WTC11 (cell line): ENCODE data around the gene INCA1. TPM values are rescaled to one million over a fixed set of nuclear protein-coding genes. Genes with fewer than 3 reads are reported as not detected.

Source experiments
- ATAC-seq: fragments of 200-7000 bp; cut with Tn5 transposase; 2 replicates; pipeline ENCODE4 v1.10.0; 2021; ENCODE audit warnings: mild to moderate bottlenecking, moderate library complexity
- CTCF ChIA-PET: fragments of 300-600 bp; sonication (Branson Sonifier 250); formaldehyde crosslinking; loops from one replicate; lab custom pipeline; 2021; ENCODE audit warnings: antibody characterized with exemption; lab: Charles Lee
- POLR2A ChIA-PET: fragments of 350-600 bp; sonication (Branson Sonifier 250); formaldehyde crosslinking; loops from one replicate; lab custom pipeline; 2021; ENCODE audit warnings: antibody characterized with exemption; lab: Charles Lee
- DNase-seq: peaks from one replicate; pipeline ENCODE4 v3.0.0; 2021; ENCODE audit warnings: low spot score
- H3K27ac Mint-ChIP-seq: 2 replicates; pipeline ENCODE4 v1.8.0; 2021; ENCODE audit warnings: mixed read lengths
- H3K27me3 Mint-ChIP-seq: 2 replicates; pipeline ENCODE4 v1.8.0; 2021; ENCODE audit warnings: low read depth, mild to moderate bottlenecking, moderate library complexity, mixed read lengths
- H3K36me3 Mint-ChIP-seq: 2 replicates; pipeline ENCODE4 v1.8.0; 2021; ENCODE audit warnings: mixed read lengths
- H3K4me1 Mint-ChIP-seq: 2 replicates; pipeline ENCODE4 v1.8.0; 2022; ENCODE audit warnings: mixed read lengths
- H3K4me3 Mint-ChIP-seq: 2 replicates; pipeline ENCODE4 v1.8.0; 2021; ENCODE audit warnings: mild to moderate bottlenecking, moderate library complexity, mixed read lengths
- H3K9me3 Mint-ChIP-seq: 2 replicates; pipeline ENCODE4 v1.8.0; 2021; ENCODE audit warnings: mixed read lengths
- FOXP1 ChIP-seq: sonication (generic); formaldehyde crosslinking; IDR thresholded peaks from 2 replicates; pipeline ENCODE4 v1.8.0; 2022; ENCODE audit warnings: missing genetic modification reagents, mild to moderate bottlenecking, moderate library complexity, borderline replicate concordance
- GTF2I ChIP-seq: fragments of 250-450 bp; sonication (Bioruptor Pico); conservative IDR thresholded peaks from 2 replicates; pipeline ENCODE4 v1.4.0; 2021; ENCODE audit warnings: mild to moderate bottlenecking
- HMGA2 ChIP-seq: fragments of 250-450 bp; sonication (Bioruptor Pico); IDR thresholded peaks from 2 replicates; pipeline ENCODE4 v1.4.0; 2021; ENCODE audit warnings: mild to moderate bottlenecking, moderate library complexity
- KAT7 ChIP-seq: sonication (generic); formaldehyde crosslinking; IDR thresholded peaks from 2 replicates; pipeline ENCODE4 v1.8.1; 2023; ENCODE audit warnings: missing genetic modification reagents, mild to moderate bottlenecking, borderline replicate concordance
- MYBL2 ChIP-seq: sonication (generic); formaldehyde crosslinking; IDR thresholded peaks from 2 replicates; pipeline ENCODE4 v1.8.1; 2023; ENCODE audit warnings: mild to moderate bottlenecking, moderate library complexity, missing genetic modification reagents
- NFATC4 ChIP-seq: fragments of 250-450 bp; sonication (Bioruptor Pico); IDR thresholded peaks from 2 replicates; pipeline ENCODE4 v1.9.0; 2021; ENCODE audit warnings: mild to moderate bottlenecking
- NFE2L1 ChIP-seq: sonication (generic); formaldehyde crosslinking; IDR thresholded peaks from 2 replicates; pipeline ENCODE4 v1.8.1; 2023; ENCODE audit warnings: missing genetic modification reagents
- TEAD1 ChIP-seq: sonication (generic); formaldehyde crosslinking; IDR thresholded peaks from 2 replicates; pipeline ENCODE4 v1.8.0; 2022; ENCODE audit warnings: mild to moderate bottlenecking, missing genetic modification reagents
- TEAD4 ChIP-seq: sonication (generic); formaldehyde crosslinking; IDR thresholded peaks from 2 replicates; pipeline ENCODE4 v1.8.0; 2022; ENCODE audit warnings: mild to moderate bottlenecking, missing genetic modification reagents
- ZNF232 ChIP-seq: sonication (generic); formaldehyde crosslinking; IDR thresholded peaks from 2 replicates; pipeline ENCODE4 v1.8.0; 2022; ENCODE audit warnings: mild to moderate bottlenecking, missing genetic modification reagents
- ZNF317 ChIP-seq: sonication (generic); formaldehyde crosslinking; IDR thresholded peaks from 2 replicates; pipeline ENCODE4 v1.8.1; 2023; ENCODE audit warnings: low read depth, mild to moderate bottlenecking, moderate library complexity, missing genetic modification reagents, borderline replicate concordance
- total RNA-seq: library from RNA; stranded (reverse); gene quantifications from 3 replicates; pipeline ENCODE4 v1.2.3, GENCODE V29; 2021
- TF ChIP-seq, protein P1 (sequence below): sonication (generic); formaldehyde crosslinking; IDR thresholded peaks from 2 replicates; pipeline ENCODE4 v1.8.1; 2022; ENCODE audit warnings: mild to moderate bottlenecking, missing genetic modification reagents, moderate library complexity, borderline replicate concordance
- TF ChIP-seq, protein P2 (sequence below): fragments of 200-600 bp; IDR thresholded peaks from 2 replicates; pipeline ENCODE4 v1.8.0; 2022; ENCODE audit warnings: antibody characterized with exemption
- TF ChIP-seq, protein P3 (sequence below): sonication (generic); formaldehyde crosslinking; IDR thresholded peaks from 2 replicates; pipeline ENCODE4 v1.8.1; 2023; ENCODE audit warnings: mild to moderate bottlenecking, missing genetic modification reagents, moderate library complexity
- TF ChIP-seq, protein P4 (sequence below): sonication (generic); formaldehyde crosslinking; IDR thresholded peaks from 2 replicates; pipeline ENCODE4 v1.8.0; 2022; ENCODE audit warnings: mild to moderate bottlenecking, missing genetic modification reagents
- TF ChIP-seq, protein P5 (sequence below): sonication (generic); formaldehyde crosslinking; IDR thresholded peaks from 2 replicates; pipeline ENCODE4 v1.8.0; 2022; ENCODE audit warnings: mild to moderate bottlenecking, missing genetic modification reagents
- TF ChIP-seq, protein P6 (sequence below): sonication (generic); formaldehyde crosslinking; conservative IDR thresholded peaks from 2 replicates; pipeline ENCODE4 v1.8.1; 2022; ENCODE audit warnings: mild to moderate bottlenecking, missing genetic modification reagents

INCA1 gene
- total RNA-seq, 1 experiment from 2014 or later: 0.61 TPM

DNA sequence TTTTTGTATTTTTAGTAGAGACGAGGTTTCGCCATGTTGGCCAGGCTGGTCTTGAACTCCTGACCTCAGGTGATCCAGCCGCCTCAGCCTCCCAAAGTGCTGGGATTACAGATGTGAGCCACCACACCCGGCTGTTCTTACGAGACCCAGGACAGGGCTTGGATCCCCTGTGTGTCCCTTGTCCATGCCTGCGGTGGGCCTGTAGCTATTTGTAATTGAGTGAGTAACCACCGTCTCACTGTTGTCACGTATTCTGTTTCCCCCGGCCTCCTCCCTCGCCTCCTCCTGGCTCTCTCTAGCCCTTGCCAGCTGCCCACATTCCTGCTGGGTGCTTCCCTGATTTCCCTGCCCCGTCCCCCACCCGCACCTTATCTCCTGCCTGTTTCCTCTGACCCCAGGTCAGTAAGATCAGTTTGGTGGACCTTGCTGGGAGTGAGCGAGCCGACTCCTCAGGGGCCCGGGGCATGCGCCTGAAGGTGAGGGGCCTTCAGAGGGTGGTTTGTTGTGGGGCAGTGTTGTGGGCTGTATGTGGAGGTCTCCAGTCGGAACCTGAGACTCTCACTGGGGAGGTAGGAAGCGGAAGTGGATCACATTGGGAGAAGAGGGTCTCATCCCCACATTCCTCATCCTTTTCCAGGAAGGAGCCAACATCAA lies 6.0 kb upstream of the INCA1 start:
- CTCF ChIA-PET: no interaction called here
- no peak for ATAC-seq
- Mint-ChIP-seq H3K27ac (no peak overlapping the region), H3K27me3 (no peaks in the 10 kb centered on the region), H3K9me3 (no peaks in the 10 kb centered on the region), H3K36me3 (peaks cover 60% of the 10 kb centered on the region), H3K4me3 (no peak overlapping the region)
- TF ChIP-seq ZNF317 (no peak), HMGA2 (CRISPR knock-in tag) (no peak), TEAD4 (CRISPR knock-in tag) (no peak)
- TF ChIP-seq, protein P1, sequence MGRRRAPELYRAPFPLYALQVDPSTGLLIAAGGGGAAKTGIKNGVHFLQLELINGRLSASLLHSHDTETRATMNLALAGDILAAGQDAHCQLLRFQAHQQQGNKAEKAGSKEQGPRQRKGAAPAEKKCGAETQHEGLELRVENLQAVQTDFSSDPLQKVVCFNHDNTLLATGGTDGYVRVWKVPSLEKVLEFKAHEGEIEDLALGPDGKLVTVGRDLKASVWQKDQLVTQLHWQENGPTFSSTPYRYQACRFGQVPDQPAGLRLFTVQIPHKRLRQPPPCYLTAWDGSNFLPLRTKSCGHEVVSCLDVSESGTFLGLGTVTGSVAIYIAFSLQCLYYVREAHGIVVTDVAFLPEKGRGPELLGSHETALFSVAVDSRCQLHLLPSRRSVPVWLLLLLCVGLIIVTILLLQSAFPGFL (CRISPR knock-in tag): no peak
- TF ChIP-seq, all 79 proteins: peak for 0
- peaks cover 13% of the 10 kb centered on the region for H3K4me1 Mint-ChIP-seq
- DNase-seq: no peak
- POLR2A ChIA-PET: no interaction called here

DNA sequence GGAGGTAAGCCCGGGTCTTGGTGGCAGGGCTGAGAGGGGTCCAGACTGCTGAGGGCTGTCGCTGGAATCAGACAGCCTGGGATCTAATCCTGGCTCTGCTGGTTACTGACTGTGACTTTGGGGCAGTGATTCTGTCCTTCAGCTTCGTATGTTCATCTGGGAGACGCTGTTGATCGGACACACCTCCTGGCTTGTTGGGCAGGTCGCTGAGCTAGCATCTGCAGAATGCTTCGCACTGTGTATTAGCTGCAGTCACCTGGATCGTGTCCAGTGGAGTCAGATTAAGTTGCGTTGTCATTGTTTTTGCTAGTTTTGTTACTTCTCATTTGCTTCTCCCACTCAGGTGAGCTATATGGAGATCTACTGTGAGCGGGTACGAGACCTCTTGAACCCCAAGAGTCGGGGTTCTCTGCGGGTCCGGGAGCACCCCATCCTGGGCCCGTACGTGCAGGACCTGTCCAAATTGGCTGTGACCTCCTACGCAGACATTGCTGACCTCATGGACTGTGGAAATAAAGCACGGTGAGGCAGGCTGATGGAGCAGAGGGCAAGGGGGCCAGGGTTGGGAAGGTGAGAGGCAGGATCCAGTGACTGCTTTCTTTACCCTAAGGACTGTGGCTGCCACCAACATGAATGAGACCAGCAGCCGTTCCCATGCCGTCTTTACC lies 4.9 kb upstream of the INCA1 start:
- DNase-seq (no peak), ATAC-seq (no peak)
- TF ChIP-seq FOXP1 (no peak), KAT7 (CRISPR knock-in tag) (no peak), TEAD1 (CRISPR knock-in tag) (no peak), GTF2I (CRISPR knock-in tag) (no peak), MYBL2 (CRISPR knock-in tag) (no peak)
- TF ChIP-seq, protein P2, sequence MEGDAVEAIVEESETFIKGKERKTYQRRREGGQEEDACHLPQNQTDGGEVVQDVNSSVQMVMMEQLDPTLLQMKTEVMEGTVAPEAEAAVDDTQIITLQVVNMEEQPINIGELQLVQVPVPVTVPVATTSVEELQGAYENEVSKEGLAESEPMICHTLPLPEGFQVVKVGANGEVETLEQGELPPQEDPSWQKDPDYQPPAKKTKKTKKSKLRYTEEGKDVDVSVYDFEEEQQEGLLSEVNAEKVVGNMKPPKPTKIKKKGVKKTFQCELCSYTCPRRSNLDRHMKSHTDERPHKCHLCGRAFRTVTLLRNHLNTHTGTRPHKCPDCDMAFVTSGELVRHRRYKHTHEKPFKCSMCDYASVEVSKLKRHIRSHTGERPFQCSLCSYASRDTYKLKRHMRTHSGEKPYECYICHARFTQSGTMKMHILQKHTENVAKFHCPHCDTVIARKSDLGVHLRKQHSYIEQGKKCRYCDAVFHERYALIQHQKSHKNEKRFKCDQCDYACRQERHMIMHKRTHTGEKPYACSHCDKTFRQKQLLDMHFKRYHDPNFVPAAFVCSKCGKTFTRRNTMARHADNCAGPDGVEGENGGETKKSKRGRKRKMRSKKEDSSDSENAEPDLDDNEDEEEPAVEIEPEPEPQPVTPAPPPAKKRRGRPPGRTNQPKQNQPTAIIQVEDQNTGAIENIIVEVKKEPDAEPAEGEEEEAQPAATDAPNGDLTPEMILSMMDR: no peak
- TF ChIP-seq, protein P3, sequence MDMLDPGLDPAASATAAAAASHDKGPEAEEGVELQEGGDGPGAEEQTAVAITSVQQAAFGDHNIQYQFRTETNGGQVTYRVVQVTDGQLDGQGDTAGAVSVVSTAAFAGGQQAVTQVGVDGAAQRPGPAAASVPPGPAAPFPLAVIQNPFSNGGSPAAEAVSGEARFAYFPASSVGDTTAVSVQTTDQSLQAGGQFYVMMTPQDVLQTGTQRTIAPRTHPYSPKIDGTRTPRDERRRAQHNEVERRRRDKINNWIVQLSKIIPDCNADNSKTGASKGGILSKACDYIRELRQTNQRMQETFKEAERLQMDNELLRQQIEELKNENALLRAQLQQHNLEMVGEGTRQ (CRISPR knock-in tag): no peak
- TF ChIP-seq, protein P4, sequence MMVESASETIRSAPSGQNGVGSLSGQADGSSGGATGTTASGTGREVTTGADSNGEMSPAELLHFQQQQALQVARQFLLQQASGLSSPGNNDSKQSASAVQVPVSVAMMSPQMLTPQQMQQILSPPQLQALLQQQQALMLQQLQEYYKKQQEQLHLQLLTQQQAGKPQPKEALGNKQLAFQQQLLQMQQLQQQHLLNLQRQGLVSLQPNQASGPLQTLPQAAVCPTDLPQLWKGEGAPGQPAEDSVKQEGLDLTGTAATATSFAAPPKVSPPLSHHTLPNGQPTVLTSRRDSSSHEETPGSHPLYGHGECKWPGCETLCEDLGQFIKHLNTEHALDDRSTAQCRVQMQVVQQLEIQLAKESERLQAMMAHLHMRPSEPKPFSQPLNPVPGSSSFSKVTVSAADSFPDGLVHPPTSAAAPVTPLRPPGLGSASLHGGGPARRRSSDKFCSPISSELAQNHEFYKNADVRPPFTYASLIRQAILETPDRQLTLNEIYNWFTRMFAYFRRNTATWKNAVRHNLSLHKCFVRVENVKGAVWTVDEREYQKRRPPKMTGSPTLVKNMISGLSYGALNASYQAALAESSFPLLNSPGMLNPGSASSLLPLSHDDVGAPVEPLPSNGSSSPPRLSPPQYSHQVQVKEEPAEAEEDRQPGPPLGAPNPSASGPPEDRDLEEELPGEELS: no peak
- TF ChIP-seq, protein P5, sequence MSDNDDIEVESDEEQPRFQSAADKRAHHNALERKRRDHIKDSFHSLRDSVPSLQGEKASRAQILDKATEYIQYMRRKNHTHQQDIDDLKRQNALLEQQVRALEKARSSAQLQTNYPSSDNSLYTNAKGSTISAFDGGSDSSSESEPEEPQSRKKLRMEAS: no peak
- no peak overlapping the region for H3K4me3 Mint-ChIP-seq
- H3K27ac Mint-ChIP-seq: no peak overlapping the region
- H3K4me1 Mint-ChIP-seq: peaks cover 13% of the 10 kb centered on the region
- peaks cover 51% of the 10 kb centered on the region for H3K36me3 Mint-ChIP-seq
- ChIA-PET CTCF (no interaction called here), POLR2A (no interaction called here)
- H3K27me3 Mint-ChIP-seq: no peaks in the 10 kb centered on the region
- no peaks in the 10 kb centered on the region for H3K9me3 Mint-ChIP-seq

DNA sequence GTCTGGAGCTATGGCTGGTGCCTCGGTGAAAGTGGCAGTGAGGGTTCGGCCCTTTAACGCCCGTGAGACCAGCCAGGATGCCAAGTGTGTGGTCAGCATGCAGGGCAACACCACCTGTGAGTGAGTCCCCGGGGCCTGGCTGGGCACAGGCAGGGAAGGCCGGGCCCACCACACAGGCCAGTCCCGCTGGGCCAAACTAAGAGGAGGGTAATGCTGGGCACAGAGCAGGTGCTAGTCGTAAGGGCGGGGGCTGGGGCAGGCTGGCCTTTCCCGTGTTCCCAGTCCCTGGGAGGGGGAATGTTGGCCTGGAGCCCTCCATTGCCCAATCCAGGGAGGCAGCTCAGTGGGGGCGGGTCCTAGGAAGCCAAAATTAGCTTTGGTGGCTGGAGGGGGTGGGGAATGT lies 2.9 kb upstream of the INCA1 start:
- POLR2A ChIA-PET: no interaction called here
- DNase-seq: peak; percentile 22
- Mint-ChIP-seq H3K36me3 (peaks cover 39% of the 10 kb centered on the region), H3K4me3 (no peak overlapping the region), H3K4me1 (peaks cover 16% of the 10 kb centered on the region), H3K9me3 (no peaks in the 10 kb centered on the region), H3K27ac (0 out of 2 replicates have a peak overlapping the region, but pooled peaks have one; percentile 20), H3K27me3 (peaks cover 10% of the 10 kb centered on the region)
- ATAC-seq: no peak
- TF ChIP-seq ZNF232: no peak
- TF ChIP-seq, protein P6, sequence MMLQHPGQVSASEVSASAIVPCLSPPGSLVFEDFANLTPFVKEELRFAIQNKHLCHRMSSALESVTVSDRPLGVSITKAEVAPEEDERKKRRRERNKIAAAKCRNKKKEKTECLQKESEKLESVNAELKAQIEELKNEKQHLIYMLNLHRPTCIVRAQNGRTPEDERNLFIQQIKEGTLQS: no peak
- TF ChIP-seq FOXP1: no peak
- TF ChIP-seq NFE2L1 (CRISPR knock-in tag): no peak
- no peak for TF ChIP-seq NFATC4
- TF ChIP-seq, protein P5: no peak
- CTCF ChIA-PET: interaction anchor here (1.4 to 1.6 kb wide), 2 partner anchors 12 to 122 kb away, joined by 3 to 4 read pairs; partner anchors contain the start of gene CAMTA2
